GM12872 (cell line): ENCODE results near the gene KIF3A.

Experiments
- CTCF ChIP-seq: IDR thresholded peaks from 3 replicates; pipeline ENCODE4 v1.5.1; 2011; ENCODE audit warnings: low read depth, mild to moderate bottlenecking, low read length, moderate library complexity; ENCODE audit not compliant: insufficient read depth

KIF3A gene

GRCh38 chr5:132768485-132768868, 31.1 kb upstream of the KIF3A start:
- TF ChIP-seq CTCF = no peak

GRCh38 chr5:132767150-132767549, 29.8 kb upstream of the KIF3A start:
- no peak for TF ChIP-seq CTCF

GRCh38 chr5:132766806-132767055, 29.4 kb upstream of the KIF3A start:
- no peak for TF ChIP-seq CTCF

- no peak for TF ChIP-seq CTCF
Observed at GRCh38 chr5:132766020-132766805, 28.9 kb upstream of the KIF3A start.

GRCh38 chr5:132765311-132766019, 28.1 kb upstream of the KIF3A start:
- TF ChIP-seq CTCF = no peak

- TF ChIP-seq CTCF = no peak
Observed at GRCh38 chr5:132764671-132765238, 27.4 kb upstream of the KIF3A start.

GRCh38 chr5:132764051-132764450, 26.7 kb upstream of the KIF3A start:
- no peak for TF ChIP-seq CTCF
